ENCODE measurements around the gene SLC35B1. TPM values are rescaled to one million over a fixed set of nuclear protein-coding genes. Genes with fewer than 3 reads are reported as not detected.
A peak's percentile ranks its signal among the peaks of the same experiment; 100 is the strongest.

The SLC35B1 gene
- total and polyA plus RNA-seq, 2 experiments from 2014 or later = 98.1 to 99.8 TPM

DNA sequence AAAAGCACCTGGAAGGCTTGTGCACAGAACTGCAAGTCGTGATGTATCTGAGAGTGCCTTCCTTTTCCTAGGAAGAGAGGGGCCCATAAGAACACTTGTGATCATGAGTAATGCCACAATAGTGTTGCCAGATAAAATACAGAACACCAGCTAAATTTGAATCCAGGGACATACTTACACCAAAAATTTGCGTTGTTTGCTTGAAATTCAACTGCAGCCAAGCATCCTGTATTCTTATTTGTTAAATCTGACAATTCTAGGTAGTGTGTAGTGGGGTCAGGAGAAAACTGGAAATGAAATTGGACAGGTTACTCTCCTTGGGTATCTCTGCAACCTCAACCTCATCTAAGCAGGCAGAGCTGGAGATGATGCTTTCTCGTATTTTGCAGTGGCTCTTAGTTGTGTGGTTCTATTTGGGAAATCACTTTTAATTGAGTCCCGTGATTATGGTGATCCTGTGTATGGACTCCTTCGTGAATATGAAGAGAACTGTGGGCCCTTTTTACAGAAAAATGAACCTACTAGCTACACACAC is 12.0 kb downstream of the SLC35B1 start:
- Histone ChIP-seq H4K20me1 (ENCODE audit: insufficient read depth, poor library complexity, severe bottlenecking) (no peaks in the 10 kb centered on the region), H2AFZ (no peak overlapping the region), H3K27me3 (peaks cover 5% of the 10 kb centered on the region), H3K9me3 (ENCODE audit: low read depth) (no peaks in the 10 kb centered on the region), H3K4me3 (no peak overlapping the region), H3K9me2 (replicated peaks; ENCODE audit: insufficient read depth) (no peaks in the 10 kb centered on the region), H3K36me3 (replicated peaks; ENCODE audit: insufficient read depth, low read depth) (no peaks in the 10 kb centered on the region), H3K4me1 (ENCODE audit: insufficient read depth) (no peaks in the 10 kb centered on the region), H3K27ac (no peak overlapping the region), H3K4me2 (no peak overlapping the region), H3K79me2 (no peaks in the 10 kb centered on the region)
- TF ChIP-seq EZH2 (IDR thresholded peaks at IDR 0.05; ENCODE audit: borderline replicate concordance) (no peak), EZH2phosphoT487 (IDR thresholded peaks at IDR 0.05; ENCODE audit: low read depth, severe bottlenecking, unreplicated experiment) (no peak)
- TF ChIP-seq, protein P1, sequence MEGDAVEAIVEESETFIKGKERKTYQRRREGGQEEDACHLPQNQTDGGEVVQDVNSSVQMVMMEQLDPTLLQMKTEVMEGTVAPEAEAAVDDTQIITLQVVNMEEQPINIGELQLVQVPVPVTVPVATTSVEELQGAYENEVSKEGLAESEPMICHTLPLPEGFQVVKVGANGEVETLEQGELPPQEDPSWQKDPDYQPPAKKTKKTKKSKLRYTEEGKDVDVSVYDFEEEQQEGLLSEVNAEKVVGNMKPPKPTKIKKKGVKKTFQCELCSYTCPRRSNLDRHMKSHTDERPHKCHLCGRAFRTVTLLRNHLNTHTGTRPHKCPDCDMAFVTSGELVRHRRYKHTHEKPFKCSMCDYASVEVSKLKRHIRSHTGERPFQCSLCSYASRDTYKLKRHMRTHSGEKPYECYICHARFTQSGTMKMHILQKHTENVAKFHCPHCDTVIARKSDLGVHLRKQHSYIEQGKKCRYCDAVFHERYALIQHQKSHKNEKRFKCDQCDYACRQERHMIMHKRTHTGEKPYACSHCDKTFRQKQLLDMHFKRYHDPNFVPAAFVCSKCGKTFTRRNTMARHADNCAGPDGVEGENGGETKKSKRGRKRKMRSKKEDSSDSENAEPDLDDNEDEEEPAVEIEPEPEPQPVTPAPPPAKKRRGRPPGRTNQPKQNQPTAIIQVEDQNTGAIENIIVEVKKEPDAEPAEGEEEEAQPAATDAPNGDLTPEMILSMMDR (IDR thresholded peaks at IDR 0.05; ENCODE audit: poor library complexity) = no peak
- WGBS (ENCODE audit: low lambda C conversion rate, missing lambda C conversion rate) = 54% methylated on average over 5 of the region's 5 CpGs
- no peak for DNase-seq (ENCODE audit: low spot score)

DNA sequence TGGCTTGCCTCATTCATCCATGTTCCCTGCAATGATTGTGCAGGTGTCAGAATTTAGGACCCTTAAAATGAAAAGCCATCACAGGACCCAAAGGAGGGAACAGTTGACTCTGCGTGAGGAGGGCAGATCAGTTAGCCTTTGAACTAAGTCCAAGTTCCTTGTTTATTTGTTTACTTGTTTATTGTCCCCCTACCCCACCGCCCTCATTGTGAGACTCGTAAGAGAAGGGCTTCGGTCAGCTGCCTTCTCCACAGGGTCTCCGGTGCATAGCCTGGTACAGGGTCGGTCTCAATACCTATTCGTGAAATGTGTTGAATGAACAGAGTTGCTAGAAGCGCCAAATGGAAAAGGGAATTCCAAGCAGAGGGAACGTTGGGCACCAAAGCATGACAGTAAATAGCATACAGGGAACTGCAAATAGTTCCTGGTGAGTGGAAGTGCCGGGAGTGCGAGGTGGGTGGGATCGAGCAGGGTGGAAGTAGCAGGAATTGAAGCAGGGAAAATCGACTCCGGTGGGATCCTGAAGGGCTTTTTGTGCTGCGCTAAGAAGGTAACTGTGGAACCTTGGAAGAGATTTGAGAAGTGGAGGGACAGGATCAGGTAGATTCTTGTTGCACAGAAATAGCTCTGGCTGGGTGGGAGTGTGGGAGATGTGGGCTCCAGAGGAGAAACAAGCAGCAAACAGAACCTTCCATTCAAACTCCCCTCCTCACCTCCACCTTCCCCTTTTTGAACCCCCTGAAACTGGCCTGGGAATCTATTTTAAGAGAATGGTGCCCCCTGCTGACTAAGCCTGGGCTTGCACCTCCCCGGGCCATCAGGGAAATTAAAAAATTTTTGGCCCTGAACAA is 12.7 kb downstream of the SLC35B1 start:
- Histone ChIP-seq H3K79me2 (no peaks in the 10 kb centered on the region), H4K20me1 (ENCODE audit: insufficient read depth, poor library complexity, severe bottlenecking) (no peaks in the 10 kb centered on the region), H3K4me3 (no peak overlapping the region), H3K27ac (no peak overlapping the region), H3K36me3 (replicated peaks; ENCODE audit: insufficient read depth, low read depth) (no peaks in the 10 kb centered on the region), H2AFZ (no peak overlapping the region), H3K9me2 (replicated peaks; ENCODE audit: insufficient read depth) (no peaks in the 10 kb centered on the region), H3K27me3 (peaks cover 5% of the 10 kb centered on the region), H3K4me2 (no peak overlapping the region), H3K9me3 (ENCODE audit: low read depth) (no peaks in the 10 kb centered on the region), H3K4me1 (ENCODE audit: insufficient read depth) (no peaks in the 10 kb centered on the region)
- TF ChIP-seq, protein P1 (IDR thresholded peaks at IDR 0.05; ENCODE audit: poor library complexity) = peak; percentile 98
- TF ChIP-seq EZH2 (IDR thresholded peaks at IDR 0.05; ENCODE audit: borderline replicate concordance) = no peak
- no peak for TF ChIP-seq EZH2phosphoT487 (IDR thresholded peaks at IDR 0.05; ENCODE audit: low read depth, severe bottlenecking, unreplicated experiment)
- WGBS (ENCODE audit: low lambda C conversion rate, missing lambda C conversion rate) = 38% methylated on average over 16 of the region's 16 CpGs
- peak; percentile 66 for DNase-seq (ENCODE audit: low spot score)

DNA sequence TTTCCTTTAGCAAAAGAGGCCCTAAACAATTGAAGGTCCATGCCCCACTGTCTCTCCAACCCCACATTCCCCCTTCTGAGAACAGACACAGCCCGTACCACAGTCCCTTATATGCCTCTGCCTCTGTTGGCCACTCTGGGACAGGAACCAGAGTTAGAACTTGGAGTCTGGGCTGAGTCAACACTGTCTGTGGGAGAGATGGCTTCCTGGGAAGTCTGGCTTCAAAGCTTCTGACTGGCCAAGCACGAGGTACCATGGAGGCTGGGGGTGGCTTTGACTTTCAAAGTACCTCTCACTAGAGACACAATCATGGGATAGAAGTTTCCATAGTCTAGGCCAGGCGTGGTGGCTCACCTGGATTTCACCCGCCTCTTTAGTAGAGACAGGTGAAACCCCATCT is 15.0 kb downstream of the SLC35B1 start:
- no peaks in the 10 kb centered on the region for H3K36me3 ChIP-seq (replicated peaks; ENCODE audit: insufficient read depth, low read depth)
- no peak for DNase-seq (ENCODE audit: low spot score)
- H3K9me3 ChIP-seq (ENCODE audit: low read depth) = no peaks in the 10 kb centered on the region
- H3K4me1 ChIP-seq (ENCODE audit: insufficient read depth) = no peaks in the 10 kb centered on the region
- no peaks in the 10 kb centered on the region for H3K79me2 ChIP-seq
- peaks cover 5% of the 10 kb centered on the region for H3K27me3 ChIP-seq
- no peak overlapping the region for H3K27ac ChIP-seq
- no peaks in the 10 kb centered on the region for H4K20me1 ChIP-seq (ENCODE audit: insufficient read depth, poor library complexity, severe bottlenecking)
- TF ChIP-seq EZH2phosphoT487 (IDR thresholded peaks at IDR 0.05; ENCODE audit: low read depth, severe bottlenecking, unreplicated experiment) = no peak
- TF ChIP-seq EZH2 (IDR thresholded peaks at IDR 0.05; ENCODE audit: borderline replicate concordance) = no peak
- TF ChIP-seq, protein P1 (IDR thresholded peaks at IDR 0.05; ENCODE audit: poor library complexity) = no peak
- no peak overlapping the region for H3K4me2 ChIP-seq
- no peak overlapping the region for H2AFZ ChIP-seq
- no peaks in the 10 kb centered on the region for H3K9me2 ChIP-seq (replicated peaks; ENCODE audit: insufficient read depth)
- 94% methylated on average over 4 of the region's 4 CpGs for WGBS (ENCODE audit: low lambda C conversion rate, missing lambda C conversion rate)
- H3K4me3 ChIP-seq = no peak overlapping the region
